GM19240 (cell line): Measurements from ENCODE around the gene THSD7A.

Experiments used
- DNase-seq: peaks from one replicate; pipeline ENCODE4 v3.0.0; 2011; ENCODE audit warnings: low spot score; ENCODE audit not compliant: insufficient read length

The THSD7A gene

GRCh38 chr7:11343136-11343535 is 488.9 kb downstream of the THSD7A start:
- no peak for DNase-seq

GRCh38 chr7:11341285-11341944 is 490.6 kb downstream of the THSD7A start:
- DNase-seq, result no peak

- no peak for DNase-seq
These were observed 495.6 kb downstream of the THSD7A start for GRCh38 chr7:11336432-11336831.

GRCh38 chr7:11335947-11336346 is 496.1 kb downstream of the THSD7A start:
- DNase-seq, result no peak

- no peak for DNase-seq
These were observed 499.2 kb downstream of the THSD7A start for GRCh38 chr7:11332865-11333228.

GRCh38 chr7:11332186-11332864 is 499.7 kb downstream of the THSD7A start:
- no peak for DNase-seq

GRCh38 chr7:11331128-11332102 is 500.6 kb downstream of the THSD7A start:
- no peak for DNase-seq

GRCh38 chr7:11330717-11331116 is 501.3 kb downstream of the THSD7A start:
- DNase-seq, result no peak

- DNase-seq, result no peak
These were observed 501.8 kb downstream of the THSD7A start for GRCh38 chr7:11330208-11330607.

GRCh38 chr7:11329626-11330025 is 502.4 kb downstream of the THSD7A start:
- no peak for DNase-seq

- DNase-seq, result no peak
These were observed 503.7 kb downstream of the THSD7A start for GRCh38 chr7:11328309-11328708.

- no peak for DNase-seq
These were observed 504.4 kb downstream of the THSD7A start for GRCh38 chr7:11327633-11328032.
